Measurements from ENCODE around the gene TEX13D.

GRCh38 chrX:124293810-124294209 is 38.6 kb upstream of the TEX13D start:
- TF ChIP-seq EZH2 (IDR thresholded peaks at IDR 0.05; ENCODE audit: borderline replicate concordance) = no peak
- TF ChIP-seq CTCF (IDR thresholded peaks at IDR 0.05; ENCODE audit: poor library complexity) = no peak
- TF ChIP-seq EZH2phosphoT487 (IDR thresholded peaks at IDR 0.05; ENCODE audit: low read depth, severe bottlenecking, unreplicated experiment) = no peak

Measured in hepatocyte (in vitro differentiated cells).